Neural cell (in vitro differentiated cells): Measurements from ENCODE around the gene LFNG. TPM values are rescaled to one million over a fixed set of nuclear protein-coding genes. Genes with fewer than 3 reads are reported as not detected.

ENCODE experiments used
- H2AFZ ChIP-seq: fragments of 200-600, 300-800 bp; sonication (generic), shearing (Covaris generic); 2 replicates; pipeline ENCODE4 v1.6.0; 2014; ENCODE audit warnings: low read depth, mild to moderate bottlenecking, antibody characterized with exemption, low read length, moderate library complexity
- H3F3A ChIP-seq: fragments of 200-600 bp; shearing (Covaris generic); 2 replicates; pipeline ENCODE4 v1.6.1; 2016; ENCODE audit warnings: mild to moderate bottlenecking, moderate library complexity, mixed read lengths, antibody characterized with exemption, low read length; ENCODE audit not compliant: insufficient read depth, poor library complexity, severe bottlenecking
- H3K27ac ChIP-seq: fragments of 200-600, 300-800 bp; sonication (generic), shearing (Covaris generic); 2 replicates; pipeline ENCODE4 v1.5.1; 2014; ENCODE audit warnings: mild to moderate bottlenecking, low read length, moderate library complexity
- H3K27me3 ChIP-seq: fragments of 300-800, 200-600 bp; sonication (generic), shearing (Covaris generic); 2 replicates; pipeline ENCODE4 v1.6.0; 2014; ENCODE audit warnings: mild to moderate bottlenecking, low read depth, low read length, moderate library complexity; ENCODE audit not compliant: insufficient read depth
- H3K36me3 ChIP-seq: fragments of 300-800, 200-600 bp; sonication (generic), shearing (Covaris generic); 2 replicates; pipeline ENCODE4 v1.5.1; 2014; ENCODE audit warnings: mild to moderate bottlenecking, antibody characterized with exemption, low read length, moderate library complexity; ENCODE audit not compliant: insufficient read depth
- H3K4me2 ChIP-seq: fragments of 300-800, 200-600 bp; sonication (generic), shearing (Covaris generic); 2 replicates; pipeline ENCODE4 v1.6.0; 2014; ENCODE audit warnings: mild to moderate bottlenecking, low read length
- H3K4me3 ChIP-seq: fragments of 300-800, 200-600 bp; sonication (generic), shearing (Covaris generic); 2 replicates; pipeline ENCODE4 v1.5.1; 2014; ENCODE audit warnings: mild to moderate bottlenecking, low read length, moderate library complexity
- H3K79me2 ChIP-seq: fragments of 200-600 bp; shearing (Covaris generic); replicated peaks from 2 replicates; pipeline ENCODE4 v1.6.0; 2014; ENCODE audit warnings: mild to moderate bottlenecking, low read length, moderate library complexity; ENCODE audit not compliant: insufficient read depth
- H3K9ac ChIP-seq: fragments of 300-800, 200-600 bp; sonication (generic), shearing (Covaris generic); 2 replicates; pipeline ENCODE4 v1.6.1; 2016; ENCODE audit warnings: mild to moderate bottlenecking, low read length, mixed read lengths
- H3K9me2 ChIP-seq: fragments of 200-600 bp; shearing (Covaris generic); 2 replicates; pipeline ENCODE4 v1.6.1; 2016; ENCODE audit warnings: mild to moderate bottlenecking, low read length, mixed read lengths; ENCODE audit not compliant: insufficient read depth
- H3K9me3 ChIP-seq: fragments of 200-600, 300-800 bp; sonication (generic), shearing (Covaris generic); 2 replicates; pipeline ENCODE4 v1.6.1; 2016; ENCODE audit warnings: mild to moderate bottlenecking, mixed run types, low read length, moderate library complexity, mixed read lengths
- H4K20me1 ChIP-seq: fragments of 200-600 bp; shearing (Covaris generic); 2 replicates; pipeline ENCODE4 v1.6.1; 2016; ENCODE audit warnings: mild to moderate bottlenecking, mixed run types; ENCODE audit not compliant: insufficient read depth
- EP300 ChIP-seq: fragments of 450-650 bp; conservative IDR thresholded peaks from 2 replicates; pipeline ENCODE4 v1.6.1; 2014; ENCODE audit warnings: antibody characterized with exemption, mild to moderate bottlenecking, moderate library complexity; ENCODE audit not compliant: poor library complexity, severe bottlenecking
- EZH2 ChIP-seq: fragments of 200-600, 300-800 bp; shearing (Covaris generic), sonication (generic); IDR thresholded peaks from 2 replicates; pipeline ENCODE4 v1.6.1; 2014; ENCODE audit warnings: antibody characterized with exemption, low read length, borderline replicate concordance, mild to moderate bottlenecking; ENCODE audit not compliant: insufficient read depth, poor library complexity, severe bottlenecking
- MXI1 ChIP-seq: fragments of 450-650 bp; conservative IDR thresholded peaks from 2 replicates; pipeline ENCODE4 v1.6.1; 2014; ENCODE audit warnings: antibody characterized with exemption, mild to moderate bottlenecking; ENCODE audit not compliant: poor library complexity, severe bottlenecking
- POLR2AphosphoS5 ChIP-seq: IDR thresholded peaks from 2 replicates; pipeline ENCODE4 v1.6.1; 2012
- RAD21 ChIP-seq: fragments of 450-650 bp; conservative IDR thresholded peaks from 2 replicates; pipeline ENCODE4 v1.6.1; 2014; ENCODE audit warnings: antibody characterized with exemption, mild to moderate bottlenecking, moderate library complexity
- SMC3 ChIP-seq: fragments of 450-650 bp; conservative IDR thresholded peaks from 2 replicates; pipeline ENCODE4 v1.6.1; 2014; ENCODE audit warnings: antibody characterized with exemption, mild to moderate bottlenecking, moderate library complexity; ENCODE audit not compliant: poor library complexity
- TAF1 ChIP-seq: IDR thresholded peaks from 2 replicates; pipeline ENCODE4 v1.6.1; 2012; ENCODE audit warnings: low read depth
- polyA plus RNA-seq: library from polyadenylated mRNA; depleted of rRNA; stranded (reverse); fragments of >200 nt; gene quantifications from 2 replicates; pipeline ENCODE4 v1.2.3, GENCODE V29; 2014
- TF ChIP-seq, protein P1 (sequence below): fragments of 450-650 bp; IDR thresholded peaks from 2 replicates; pipeline ENCODE4 v1.5.1; 2014; ENCODE audit warnings: antibody characterized with exemption, mild to moderate bottlenecking, moderate library complexity; ENCODE audit not compliant: poor library complexity, severe bottlenecking
- TF ChIP-seq, protein P2 (sequence below): IDR thresholded peaks from 2 replicates; pipeline ENCODE4 v1.6.1; 2012; ENCODE audit warnings: borderline replicate concordance

LFNG gene
- polyA plus RNA-seq, 1 donor from 2014 or later = 0.30 TPM

DNA sequence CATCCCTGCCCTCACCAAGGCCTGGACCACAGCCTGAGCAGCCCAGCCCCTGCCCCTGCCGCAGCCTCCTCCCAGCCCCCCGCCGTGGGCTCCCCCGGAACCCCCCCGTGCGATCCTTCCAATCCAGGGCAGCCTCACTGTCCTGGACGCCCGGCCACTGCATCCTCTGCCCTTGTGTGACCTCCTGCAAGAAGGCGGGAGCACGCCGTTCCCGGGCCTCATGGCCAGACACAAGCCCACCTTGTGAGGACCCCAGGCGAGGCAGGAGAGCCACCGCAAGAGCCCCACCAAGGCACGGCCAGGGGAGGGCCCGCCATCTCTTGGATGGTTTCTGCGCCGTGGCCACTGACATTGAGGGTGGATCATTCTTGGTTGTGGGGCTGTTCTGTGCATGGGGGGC lies 7.8 kb upstream of the LFNG start:
- no peak overlapping the region for H3K27ac ChIP-seq
- H3K79me2 ChIP-seq = no peaks in the 10 kb centered on the region
- no peaks in the 10 kb centered on the region for H3K27me3 ChIP-seq
- TF ChIP-seq, protein P1, sequence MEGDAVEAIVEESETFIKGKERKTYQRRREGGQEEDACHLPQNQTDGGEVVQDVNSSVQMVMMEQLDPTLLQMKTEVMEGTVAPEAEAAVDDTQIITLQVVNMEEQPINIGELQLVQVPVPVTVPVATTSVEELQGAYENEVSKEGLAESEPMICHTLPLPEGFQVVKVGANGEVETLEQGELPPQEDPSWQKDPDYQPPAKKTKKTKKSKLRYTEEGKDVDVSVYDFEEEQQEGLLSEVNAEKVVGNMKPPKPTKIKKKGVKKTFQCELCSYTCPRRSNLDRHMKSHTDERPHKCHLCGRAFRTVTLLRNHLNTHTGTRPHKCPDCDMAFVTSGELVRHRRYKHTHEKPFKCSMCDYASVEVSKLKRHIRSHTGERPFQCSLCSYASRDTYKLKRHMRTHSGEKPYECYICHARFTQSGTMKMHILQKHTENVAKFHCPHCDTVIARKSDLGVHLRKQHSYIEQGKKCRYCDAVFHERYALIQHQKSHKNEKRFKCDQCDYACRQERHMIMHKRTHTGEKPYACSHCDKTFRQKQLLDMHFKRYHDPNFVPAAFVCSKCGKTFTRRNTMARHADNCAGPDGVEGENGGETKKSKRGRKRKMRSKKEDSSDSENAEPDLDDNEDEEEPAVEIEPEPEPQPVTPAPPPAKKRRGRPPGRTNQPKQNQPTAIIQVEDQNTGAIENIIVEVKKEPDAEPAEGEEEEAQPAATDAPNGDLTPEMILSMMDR = no peak
- TF ChIP-seq, protein P2, sequence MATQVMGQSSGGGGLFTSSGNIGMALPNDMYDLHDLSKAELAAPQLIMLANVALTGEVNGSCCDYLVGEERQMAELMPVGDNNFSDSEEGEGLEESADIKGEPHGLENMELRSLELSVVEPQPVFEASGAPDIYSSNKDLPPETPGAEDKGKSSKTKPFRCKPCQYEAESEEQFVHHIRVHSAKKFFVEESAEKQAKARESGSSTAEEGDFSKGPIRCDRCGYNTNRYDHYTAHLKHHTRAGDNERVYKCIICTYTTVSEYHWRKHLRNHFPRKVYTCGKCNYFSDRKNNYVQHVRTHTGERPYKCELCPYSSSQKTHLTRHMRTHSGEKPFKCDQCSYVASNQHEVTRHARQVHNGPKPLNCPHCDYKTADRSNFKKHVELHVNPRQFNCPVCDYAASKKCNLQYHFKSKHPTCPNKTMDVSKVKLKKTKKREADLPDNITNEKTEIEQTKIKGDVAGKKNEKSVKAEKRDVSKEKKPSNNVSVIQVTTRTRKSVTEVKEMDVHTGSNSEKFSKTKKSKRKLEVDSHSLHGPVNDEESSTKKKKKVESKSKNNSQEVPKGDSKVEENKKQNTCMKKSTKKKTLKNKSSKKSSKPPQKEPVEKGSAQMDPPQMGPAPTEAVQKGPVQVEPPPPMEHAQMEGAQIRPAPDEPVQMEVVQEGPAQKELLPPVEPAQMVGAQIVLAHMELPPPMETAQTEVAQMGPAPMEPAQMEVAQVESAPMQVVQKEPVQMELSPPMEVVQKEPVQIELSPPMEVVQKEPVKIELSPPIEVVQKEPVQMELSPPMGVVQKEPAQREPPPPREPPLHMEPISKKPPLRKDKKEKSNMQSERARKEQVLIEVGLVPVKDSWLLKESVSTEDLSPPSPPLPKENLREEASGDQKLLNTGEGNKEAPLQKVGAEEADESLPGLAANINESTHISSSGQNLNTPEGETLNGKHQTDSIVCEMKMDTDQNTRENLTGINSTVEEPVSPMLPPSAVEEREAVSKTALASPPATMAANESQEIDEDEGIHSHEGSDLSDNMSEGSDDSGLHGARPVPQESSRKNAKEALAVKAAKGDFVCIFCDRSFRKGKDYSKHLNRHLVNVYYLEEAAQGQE = no peak
- no peak for TF ChIP-seq TAF1
- no peak for TF ChIP-seq POLR2AphosphoS5
- TF ChIP-seq SMC3 = no peak
- no peak for TF ChIP-seq RAD21
- no peak for TF ChIP-seq EZH2
- no peak for TF ChIP-seq EP300
- TF ChIP-seq MXI1 = no peak
- H3K9me3 ChIP-seq = no peaks in the 10 kb centered on the region
- H3F3A ChIP-seq = no peaks in the 10 kb centered on the region
- H4K20me1 ChIP-seq = no peaks in the 10 kb centered on the region
- H3K4me2 ChIP-seq = no peak overlapping the region
- H3K36me3 ChIP-seq = no peaks in the 10 kb centered on the region
- H3K9me2 ChIP-seq = no peaks in the 10 kb centered on the region
- H3K9ac ChIP-seq = no peak overlapping the region
- H2AFZ ChIP-seq = no peak overlapping the region
- no peak overlapping the region for H3K4me3 ChIP-seq

DNA sequence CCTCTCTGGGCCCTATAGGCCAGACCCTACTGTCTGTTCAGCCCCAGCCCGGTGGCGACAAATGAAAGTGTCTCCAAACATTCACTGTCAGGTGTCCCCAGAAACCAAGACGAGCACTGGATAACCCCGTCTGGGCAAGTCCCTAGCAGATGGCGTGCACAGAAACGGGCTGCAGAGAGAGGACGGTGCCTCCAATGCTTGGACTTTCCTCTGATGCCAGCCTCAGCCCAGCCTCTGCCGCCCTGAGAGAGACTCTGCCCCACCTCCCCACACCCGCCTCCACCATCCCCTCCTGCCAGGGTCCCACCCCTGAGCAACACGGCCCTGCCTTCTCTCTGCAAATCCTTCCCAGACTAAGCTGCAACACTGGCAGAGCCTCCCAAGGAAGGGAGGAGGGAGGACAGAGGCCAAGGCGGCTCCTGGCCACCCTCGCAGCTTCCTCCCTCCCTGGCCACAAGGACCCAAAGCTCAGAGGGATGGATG lies 7.4 kb upstream of the LFNG start:
- H3K9ac ChIP-seq = no peak overlapping the region
- no peaks in the 10 kb centered on the region for H3K27me3 ChIP-seq
- no peaks in the 10 kb centered on the region for H4K20me1 ChIP-seq
- no peaks in the 10 kb centered on the region for H3K36me3 ChIP-seq
- H3K4me2 ChIP-seq = no peak overlapping the region
- TF ChIP-seq RAD21 (no peak), SMC3 (no peak), EP300 (no peak), MXI1 (no peak), EZH2 (no peak), POLR2AphosphoS5 (no peak), TAF1 (no peak)
- TF ChIP-seq, protein P1 = no peak
- TF ChIP-seq, protein P2 = no peak
- no peaks in the 10 kb centered on the region for H3K79me2 ChIP-seq
- no peak overlapping the region for H2AFZ ChIP-seq
- H3K9me3 ChIP-seq = no peaks in the 10 kb centered on the region
- no peak overlapping the region for H3K27ac ChIP-seq
- H3F3A ChIP-seq = no peaks in the 10 kb centered on the region
- H3K9me2 ChIP-seq = no peaks in the 10 kb centered on the region
- no peak overlapping the region for H3K4me3 ChIP-seq
